ENCODE measurements around the gene OVCA2.

DNA sequence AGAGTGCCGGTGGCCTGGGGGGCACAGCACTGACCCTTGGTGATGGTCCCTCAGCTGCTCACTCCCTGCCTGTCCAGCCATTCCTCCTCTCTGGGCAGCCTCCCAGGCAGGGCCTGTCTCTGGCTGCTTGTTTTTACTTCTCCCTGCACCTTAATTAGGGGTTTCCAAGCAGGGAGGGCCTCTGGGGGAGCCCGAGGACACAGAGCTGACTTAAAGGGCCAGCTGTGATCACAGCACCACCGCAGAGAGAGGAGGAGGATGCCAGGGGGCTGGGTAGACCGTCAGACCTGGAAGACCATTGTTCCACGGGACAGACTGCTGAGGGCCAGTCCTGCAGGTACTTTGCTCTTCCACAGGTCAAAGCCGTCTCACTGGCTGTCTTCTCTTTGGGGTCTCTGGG, 13.1 kb upstream of the OVCA2 start:
- TF ChIP-seq, protein P1, sequence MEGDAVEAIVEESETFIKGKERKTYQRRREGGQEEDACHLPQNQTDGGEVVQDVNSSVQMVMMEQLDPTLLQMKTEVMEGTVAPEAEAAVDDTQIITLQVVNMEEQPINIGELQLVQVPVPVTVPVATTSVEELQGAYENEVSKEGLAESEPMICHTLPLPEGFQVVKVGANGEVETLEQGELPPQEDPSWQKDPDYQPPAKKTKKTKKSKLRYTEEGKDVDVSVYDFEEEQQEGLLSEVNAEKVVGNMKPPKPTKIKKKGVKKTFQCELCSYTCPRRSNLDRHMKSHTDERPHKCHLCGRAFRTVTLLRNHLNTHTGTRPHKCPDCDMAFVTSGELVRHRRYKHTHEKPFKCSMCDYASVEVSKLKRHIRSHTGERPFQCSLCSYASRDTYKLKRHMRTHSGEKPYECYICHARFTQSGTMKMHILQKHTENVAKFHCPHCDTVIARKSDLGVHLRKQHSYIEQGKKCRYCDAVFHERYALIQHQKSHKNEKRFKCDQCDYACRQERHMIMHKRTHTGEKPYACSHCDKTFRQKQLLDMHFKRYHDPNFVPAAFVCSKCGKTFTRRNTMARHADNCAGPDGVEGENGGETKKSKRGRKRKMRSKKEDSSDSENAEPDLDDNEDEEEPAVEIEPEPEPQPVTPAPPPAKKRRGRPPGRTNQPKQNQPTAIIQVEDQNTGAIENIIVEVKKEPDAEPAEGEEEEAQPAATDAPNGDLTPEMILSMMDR (IDR thresholded peaks at IDR 0.05 in 8 of 11, conservative IDR thresholded peaks at IDR 0.05 in 3 of 11): no peak
- no peak for TF ChIP-seq POLR2AphosphoS5 (IDR thresholded peaks at IDR 0.05)

All from spleen (tissue), 7 donors.